Measurements from ENCODE around the gene ATP6V1A.
A peak's percentile ranks its signal among the peaks of the same experiment; 100 is the strongest.

Gene ATP6V1A

GRCh38 chr3:113741086-113741485, 5.7 kb upstream of the ATP6V1A start:
- no peaks in the 10 kb centered on the region for H3K9me3 Mint-ChIP-seq
- peak overlapping the region in 2 of 3 experiments; percentile 23 to 27 for H3K27ac Mint-ChIP-seq

GRCh38 chr3:113741620-113742019, 5.2 kb upstream of the ATP6V1A start:
- Mint-ChIP-seq H3K36me3 (ENCODE audit: low read depth) (peaks cover 7% of the 10 kb centered on the region), H3K4me1 (peaks cover 41% of the 10 kb centered on the region), H3K27ac (peak overlapping the region in 1 of 3 experiments; percentile 23), H3K4me3 (no peak overlapping the region), H3K27me3 (ENCODE audit: low read depth) (no peaks in the 10 kb centered on the region), H3K9me3 (no peaks in the 10 kb centered on the region)
- no peak for TF ChIP-seq CTCF (IDR thresholded peaks at IDR 0.05; ENCODE audit: unreplicated experiment in 3 of 3)

More at GRCh38 chr3:113741086-113741485, 5.7 kb upstream of the ATP6V1A start:
- Mint-ChIP-seq H3K4me1 (peaks cover 46% of the 10 kb centered on the region), H3K27me3 (ENCODE audit: low read depth) (no peaks in the 10 kb centered on the region), H3K36me3 (ENCODE audit: low read depth) (peaks cover 7% of the 10 kb centered on the region), H3K4me3 (no peak overlapping the region)
- TF ChIP-seq CTCF (IDR thresholded peaks at IDR 0.05; ENCODE audit: unreplicated experiment in 3 of 3): no peak

GRCh38 chr3:113743006-113743630, 3.7 kb upstream of the ATP6V1A start:
- Mint-ChIP-seq H3K36me3 (ENCODE audit: low read depth) (peaks cover 7% of the 10 kb centered on the region), H3K27ac (peak overlapping the region in 2 of 3 experiments; percentile 77 to 100), H3K4me3 (peak overlapping the region; percentile 96 to 100 (median 96)), H3K4me1 (peaks cover 41% of the 10 kb centered on the region), H3K9me3 (no peaks in the 10 kb centered on the region), H3K27me3 (ENCODE audit: low read depth) (no peaks in the 10 kb centered on the region)
- TF ChIP-seq CTCF (IDR thresholded peaks at IDR 0.05; ENCODE audit: unreplicated experiment in 3 of 3): no peak

GRCh38 chr3:113744941-113745755, 1.7 kb upstream of the ATP6V1A start:
- Mint-ChIP-seq H3K36me3 (ENCODE audit: low read depth) (peaks cover 7% of the 10 kb centered on the region), H3K27ac (peak overlapping the region; percentile 100), H3K9me3 (no peaks in the 10 kb centered on the region), H3K27me3 (ENCODE audit: low read depth) (no peaks in the 10 kb centered on the region), H3K4me1 (peaks cover 53% of the 10 kb centered on the region), H3K4me3 (peak overlapping the region; percentile 96 to 100 (median 96))
- peak; percentile 26 to 60 (median 46) for TF ChIP-seq CTCF (IDR thresholded peaks at IDR 0.05; ENCODE audit: unreplicated experiment in 3 of 3)

GRCh38 chr3:113745756-113746547, 883 bp upstream of the ATP6V1A start, which contains the start of gene NAA50:
TSS of gene NAA50 (minus strand) at chr3:113746249. CDS start at chr3:113745949, 300 bp downstream.
- Mint-ChIP-seq H3K4me1 (peaks cover 51% of the 10 kb centered on the region), H3K27ac (peak within 1 kb of the TSS; percentile 100), H3K36me3 (ENCODE audit: low read depth) (peaks cover 5% of the 10 kb centered on the region), H3K4me3 (peak within 1 kb of the TSS; percentile 96 to 100 (median 96)), H3K27me3 (ENCODE audit: low read depth) (no peaks in the 10 kb centered on the region), H3K9me3 (no peaks in the 10 kb centered on the region)
- TF ChIP-seq CTCF (IDR thresholded peaks at IDR 0.05; ENCODE audit: unreplicated experiment in 3 of 3): peak in 2 of 3 experiments; percentile 8 to 44
